ENCODE data around the gene DDX3X.

DDX3X gene

DNA sequence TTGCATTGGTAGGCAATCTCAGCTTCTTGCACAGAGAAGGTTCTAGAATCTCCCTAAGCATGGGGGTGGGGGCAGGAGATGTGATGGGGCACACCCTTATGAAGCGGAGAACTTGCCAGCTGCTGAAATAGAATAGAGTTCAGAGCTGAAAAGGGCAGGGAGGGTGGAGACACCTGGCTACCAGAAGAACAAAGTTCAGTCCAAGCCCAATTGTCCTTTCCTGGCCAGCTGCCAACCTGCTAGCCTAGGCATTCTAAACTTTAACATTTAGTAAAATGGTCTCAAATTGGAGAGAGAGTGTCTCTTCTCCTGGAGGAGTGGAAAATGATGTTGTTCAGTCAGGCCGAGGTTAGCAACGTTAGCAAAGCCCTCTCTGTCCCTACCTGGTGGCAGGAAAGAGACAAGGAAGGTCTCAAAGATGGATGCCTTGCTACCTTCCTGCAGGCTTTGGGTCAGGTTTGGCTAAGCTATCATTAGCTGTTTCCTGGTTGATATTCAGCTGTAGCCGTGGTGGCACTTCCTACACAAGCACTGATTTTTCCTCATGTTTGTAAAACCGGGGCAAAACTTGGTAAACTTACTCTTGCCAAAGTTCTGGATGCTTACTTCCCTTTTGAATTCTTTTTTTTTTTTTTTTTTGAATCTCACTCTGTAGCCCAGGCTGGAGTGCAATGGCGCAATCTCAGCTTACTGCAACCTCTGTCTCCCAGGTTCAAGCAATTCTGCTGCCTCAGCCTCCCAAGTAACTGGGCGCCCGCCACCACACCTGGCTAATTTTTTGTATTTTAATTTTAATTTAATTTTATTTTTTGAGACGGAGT lies 78.5 kb downstream of the DDX3X start:
- H2AFZ ChIP-seq (ENCODE audit: low read length, unreplicated experiment): no peak overlapping the region
- H3K79me2 ChIP-seq (ENCODE audit: control insufficient read depth, insufficient read depth, low read length, unreplicated experiment): no peaks in the 10 kb centered on the region
- H3K36me3 ChIP-seq (ENCODE audit: insufficient read depth, low read length): no peaks in the 10 kb centered on the region
- no peak overlapping the region for H3K27ac ChIP-seq (ENCODE audit: low read depth, low read length)
- no peak overlapping the region for H3K4me3 ChIP-seq (ENCODE audit: low read depth, low read length)
- H3K27me3 ChIP-seq (ENCODE audit: insufficient read depth, low read length): no peaks in the 10 kb centered on the region
- no peaks in the 10 kb centered on the region for H3K4me1 ChIP-seq (ENCODE audit: control insufficient read depth, insufficient read depth, low read length, unreplicated experiment)

Data from ACC112 (cell line).